SKM-1 (cell line): Measurements from ENCODE around the gene DMBX1.
A peak's percentile ranks its signal among the peaks of the same experiment; 100 is the strongest.

ENCODE experiments used
- DNase-seq: peaks from one replicate; lab custom pipeline; 2025; ENCODE audit not compliant: unreplicated experiment; lab: John Stamatoyannopoulos, UW

Gene DMBX1

DNA sequence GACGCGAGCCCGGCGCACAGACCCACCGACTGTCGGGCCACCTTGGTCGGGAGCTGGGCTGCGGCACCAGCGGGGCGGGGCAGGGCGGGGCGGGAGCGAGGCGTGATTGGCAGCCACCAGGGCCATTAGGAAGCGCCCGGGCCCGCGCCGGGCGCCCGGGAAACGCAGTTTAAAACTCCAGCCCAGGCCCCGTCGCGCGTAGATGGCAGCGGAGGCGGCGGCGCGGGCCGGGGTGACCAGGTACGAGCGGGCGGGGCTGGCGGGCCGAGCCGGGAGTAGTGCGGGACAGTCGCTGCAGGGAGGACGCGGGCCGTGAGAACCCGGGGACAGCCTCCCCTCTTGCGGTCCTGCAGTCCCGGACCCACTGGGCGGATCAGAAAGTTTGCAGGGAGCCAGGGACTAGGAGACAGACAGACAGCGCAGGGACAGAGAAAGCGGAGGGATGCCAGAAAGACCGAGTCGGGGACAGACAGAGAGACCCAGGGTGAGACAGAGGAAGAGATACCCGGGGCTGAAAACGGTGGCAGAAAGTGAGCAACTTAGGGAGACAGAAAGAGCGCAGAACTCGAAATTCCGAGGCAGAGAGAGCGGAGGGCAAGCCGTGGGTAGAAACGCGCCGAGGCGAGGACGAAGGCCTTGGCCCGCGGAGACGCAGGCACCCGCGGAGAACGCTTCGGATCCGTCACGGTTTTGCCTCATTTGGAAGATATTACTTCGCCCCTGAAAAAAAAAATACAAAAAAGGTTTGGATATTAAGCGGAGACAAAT is at the start of gene DMBX1:
TSS of gene DMBX1 (plus strand) at position 199 of the 768 bp plus-strand sequence. CDS start 17,175 bp downstream, outside the sequence.
- DNase-seq: no peak

DNA sequence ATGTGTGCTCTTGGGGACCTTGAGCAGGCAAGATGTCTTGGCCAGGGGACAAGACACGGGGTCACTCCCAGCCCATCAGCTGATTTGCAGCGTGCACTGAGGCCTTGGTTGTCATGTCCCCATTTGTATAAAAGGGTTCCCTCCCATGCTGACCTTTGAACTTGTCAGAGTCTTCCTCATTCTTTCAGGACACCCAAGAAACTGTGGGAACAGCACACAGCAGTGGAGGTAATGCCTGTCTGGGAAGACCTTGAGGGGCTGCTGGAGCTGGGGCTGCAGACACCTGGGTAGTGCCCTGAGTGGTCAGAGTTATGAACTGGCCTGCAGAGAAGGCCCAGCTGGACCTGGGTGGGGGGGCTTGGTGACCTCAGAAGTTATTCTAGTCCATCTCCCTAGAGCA is 49.2 kb upstream of the DMBX1 start:
- no peak for DNase-seq

DNA sequence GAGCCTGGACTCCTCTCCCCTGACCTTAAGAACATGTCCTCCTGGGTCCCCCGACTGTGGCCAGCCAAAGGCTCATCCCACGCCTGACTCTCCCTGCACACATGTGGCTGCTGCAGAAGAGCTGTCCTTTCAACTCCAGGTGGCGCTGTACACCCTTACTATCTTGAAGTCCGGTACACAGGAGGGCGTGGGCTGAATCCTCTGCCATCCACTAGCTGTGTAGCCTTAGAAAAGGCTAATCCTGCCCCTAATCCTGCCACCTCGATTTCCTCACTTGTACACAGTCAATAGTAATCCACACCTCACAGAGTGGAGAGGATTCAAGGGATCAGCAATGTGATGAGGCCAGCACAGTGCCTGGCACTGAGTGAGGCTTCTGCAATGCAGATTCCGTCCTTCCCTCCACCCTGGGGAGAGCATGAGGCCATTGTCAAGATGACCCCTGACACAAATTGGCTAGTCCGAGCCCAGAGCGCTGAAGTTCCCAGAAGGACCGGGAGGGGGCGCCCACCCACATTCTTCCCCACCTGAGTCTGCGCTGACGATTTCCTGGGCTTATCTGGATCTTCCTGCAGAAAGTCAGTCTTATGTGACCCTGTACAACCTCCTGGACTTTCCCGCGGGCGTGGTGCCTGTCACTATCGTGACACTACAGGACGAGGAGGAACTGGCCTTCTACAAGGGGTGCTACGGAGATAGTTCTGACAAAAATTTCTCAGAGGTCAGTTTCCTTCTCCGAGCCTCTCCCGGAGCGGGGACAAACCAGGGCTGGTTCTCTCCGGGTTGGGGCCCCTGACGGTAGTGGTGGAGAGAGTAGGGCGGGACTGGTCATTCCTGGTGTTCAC is 47.1 kb upstream of the DMBX1 start:
- peak; percentile 85 for DNase-seq

- DNase-seq: no peak
Measured at GRCh38 chr1:46444466-46444865, 45.2 kb upstream of the DMBX1 start.

DNA sequence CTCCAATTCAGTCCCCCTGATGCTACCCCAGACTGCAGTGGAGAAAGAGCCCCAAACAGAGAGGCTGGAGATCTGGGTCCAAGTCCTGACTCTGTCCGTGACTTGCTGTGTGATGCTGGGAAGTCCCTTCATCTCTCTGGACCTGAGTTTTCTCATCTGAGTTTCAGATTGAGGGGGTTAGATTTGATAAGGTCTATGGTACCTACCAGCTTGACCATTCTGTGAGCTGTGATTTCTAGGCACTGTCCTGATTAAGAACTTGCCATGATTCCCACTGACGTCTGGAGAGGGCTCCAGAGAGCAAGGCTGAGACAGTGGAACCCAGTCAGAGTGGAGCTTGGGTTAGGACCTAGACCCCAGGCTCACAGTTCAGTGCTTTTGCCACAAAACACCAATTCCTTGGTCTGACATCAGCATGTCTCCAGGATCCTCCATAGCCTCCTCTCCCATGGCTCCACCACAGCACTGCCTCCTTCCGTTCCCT is 43.8 kb upstream of the DMBX1 start:
- DNase-seq: no peak

GRCh38 chr1:46446646-46447498 is 42.8 kb upstream of the DMBX1 start:
- DNase-seq: peak; percentile 36

DNA sequence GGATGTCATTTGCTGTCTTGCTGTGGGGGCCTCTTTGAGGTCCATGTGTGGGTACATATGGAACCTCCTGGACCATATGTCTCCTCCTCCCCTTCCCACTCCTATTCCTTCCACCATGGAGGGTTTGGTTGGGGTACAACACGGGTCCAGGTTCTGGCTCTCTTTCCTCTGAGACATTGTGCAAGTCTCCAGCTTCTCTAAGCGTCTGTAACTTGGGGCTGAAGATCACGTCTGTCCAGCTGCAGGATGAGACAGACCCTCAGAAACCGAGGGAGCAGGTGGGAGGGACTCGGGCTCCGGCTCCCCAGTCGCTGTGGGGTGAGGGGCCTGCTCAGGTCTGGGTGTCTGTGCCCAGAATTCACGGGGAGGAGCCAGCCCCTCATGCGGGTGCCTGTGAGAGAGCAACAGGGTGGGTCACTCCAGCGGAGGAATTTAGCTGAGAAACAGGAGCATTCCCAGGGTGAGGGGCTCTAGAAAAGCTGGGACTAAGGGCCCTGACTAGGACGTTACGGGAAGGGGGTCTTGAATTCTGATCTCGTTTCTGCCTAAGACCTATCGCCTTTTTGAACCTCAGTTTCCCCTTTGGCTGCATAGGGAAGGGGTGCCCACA is 42.0 kb upstream of the DMBX1 start:
- no peak for DNase-seq

DNA sequence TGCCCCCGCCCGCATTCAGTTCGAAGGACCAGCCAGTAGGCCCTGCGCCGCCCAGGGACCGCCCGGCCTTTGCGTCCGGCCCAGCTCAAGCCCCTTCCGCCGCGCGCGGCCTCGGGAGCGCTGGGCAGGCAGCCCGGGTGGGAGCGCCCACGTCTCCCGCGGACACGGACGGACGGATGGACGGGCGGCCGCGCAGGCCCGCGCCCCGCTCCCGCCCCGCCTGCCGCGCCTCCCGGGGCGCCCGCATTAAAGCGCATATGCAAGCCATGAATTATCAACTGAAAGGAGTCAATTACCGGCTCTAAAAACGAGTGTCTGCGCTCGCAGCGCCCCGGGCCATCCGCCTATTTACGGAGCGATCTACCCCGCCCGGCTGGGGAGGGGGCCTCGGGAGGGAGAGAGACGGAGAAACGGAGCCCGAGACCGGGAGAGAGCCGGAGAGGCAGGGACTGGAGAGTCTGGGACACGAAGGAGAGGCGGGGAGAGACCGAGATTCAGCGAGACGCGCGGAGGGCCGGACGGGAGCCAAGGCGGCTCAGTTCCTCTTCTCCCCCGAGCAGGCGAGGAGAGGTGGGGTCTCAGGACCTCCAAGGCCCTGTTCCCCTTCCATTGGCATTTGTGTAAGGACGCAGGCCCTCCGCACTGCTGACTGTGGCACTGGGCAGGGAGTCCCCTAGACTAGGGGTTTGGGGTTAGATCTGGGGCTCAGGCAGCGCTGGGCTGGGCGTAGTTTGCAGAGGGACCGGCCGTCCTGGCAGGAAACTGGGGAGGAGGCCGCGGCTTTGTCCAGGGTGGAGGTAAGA is 41.3 kb upstream of the DMBX1 start:
- DNase-seq: no peak

GRCh38 chr1:46449223-46450159 is 40.1 kb upstream of the DMBX1 start:
- no peak for DNase-seq

DNA sequence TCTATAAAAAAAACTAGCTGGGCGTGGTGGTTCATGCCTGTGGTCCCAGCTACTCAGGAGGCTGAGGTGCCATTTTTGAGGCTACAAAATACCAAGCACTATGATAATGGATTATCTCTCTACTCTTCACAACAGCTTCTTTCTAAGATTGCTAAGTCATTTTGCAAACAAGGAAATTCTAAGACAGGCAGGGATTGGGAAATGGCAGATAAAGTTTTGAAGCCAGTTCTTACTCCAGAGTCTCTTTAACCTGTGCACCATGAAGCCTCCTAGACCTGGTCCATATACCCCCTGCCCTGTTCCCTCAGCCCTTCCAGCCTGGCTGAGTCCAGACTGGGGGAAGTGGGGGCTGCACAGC is 39.5 kb upstream of the DMBX1 start:
- no peak for DNase-seq

GRCh38 chr1:46451948-46452930 is 37.4 kb upstream of the DMBX1 start:
- DNase-seq: no peak

DNA sequence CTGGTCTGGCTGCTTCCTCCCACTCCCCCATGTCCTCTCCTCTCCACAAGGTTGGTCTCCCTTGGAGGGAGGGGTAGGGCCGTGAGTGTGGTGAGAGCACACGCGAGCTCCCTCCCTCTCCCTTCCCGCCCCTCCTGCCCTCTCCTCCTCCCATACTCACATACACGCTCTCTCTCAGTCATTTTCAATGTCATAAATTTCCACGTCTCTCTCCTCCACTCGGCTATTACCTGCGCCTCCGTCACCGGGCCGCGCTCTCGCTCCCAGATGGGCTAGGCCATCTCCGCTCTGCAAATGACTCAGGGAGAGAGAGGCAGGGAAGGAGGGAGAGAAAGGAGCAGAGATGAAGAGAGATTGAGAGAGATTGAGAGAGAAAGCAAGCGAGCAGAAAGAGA is 36.7 kb upstream of the DMBX1 start:
- DNase-seq: no peak

GRCh38 chr1:46453449-46453848 is 36.2 kb upstream of the DMBX1 start:
- DNase-seq: no peak

- DNase-seq: no peak
Measured at GRCh38 chr1:46455951-46456350, 33.7 kb upstream of the DMBX1 start.

GRCh38 chr1:46456411-46456963 is 33.1 kb upstream of the DMBX1 start:
- no peak for DNase-seq

DNA sequence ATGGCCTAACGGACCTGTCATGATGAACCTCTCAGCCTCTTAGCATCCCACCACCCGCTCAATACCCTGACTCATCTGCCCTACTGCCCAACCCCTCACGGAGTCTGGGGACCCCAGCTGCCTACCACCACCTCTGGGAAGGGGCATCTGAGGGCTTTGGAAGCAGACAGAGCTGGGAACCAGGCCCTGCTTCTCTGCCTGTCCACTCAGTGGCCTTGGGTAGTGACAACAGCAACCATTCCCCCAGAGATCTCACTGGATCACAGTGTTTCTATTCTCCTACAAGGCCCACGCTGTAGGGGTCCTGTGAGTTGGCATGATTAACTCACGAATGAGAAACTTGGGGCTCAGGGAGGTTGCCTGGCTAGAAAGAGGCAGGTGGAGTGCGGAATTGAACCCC is 32.5 kb upstream of the DMBX1 start:
- DNase-seq: no peak

GRCh38 chr1:46458190-46458589 is 31.4 kb upstream of the DMBX1 start:
- DNase-seq: no peak
